Caco-2 (cell line): ENCODE measurements around the gene VIT. TPM values are rescaled to one million over a fixed set of nuclear protein-coding genes. Genes with fewer than 3 reads are reported as not detected.

ENCODE experiments used
- BruUV-seq: library from RNA; stranded (reverse); fragments of 400-500 nt; replicated peaks from 2 replicates; lab custom pipeline; 2021; lab: Mats Ljungman, UMichigan
- CTCF ChIA-PET: fragments of 300-600 bp; sonication (Branson Sonifier 250); formaldehyde crosslinking; loops from one replicate; lab custom pipeline; 2022; ENCODE audit warnings: antibody characterized with exemption; lab: Charles Lee
- POLR2A ChIA-PET: fragments of 300-600 bp; sonication (Branson Sonifier 250); formaldehyde crosslinking; loops from one replicate; lab custom pipeline; 2022; ENCODE audit warnings: antibody characterized with exemption; lab: Charles Lee
- DNase-seq, 2 experiments: peaks; one replicate each; pipeline versions ENCODE4 v3.0.0 to v3.0.0-alpha.2; 2020 to 2022
- H3K27me3 ChIP-seq: replicated peaks from 2 replicates; pipeline ENCODE4 v1.6.0; 2011; ENCODE audit warnings: low read length; ENCODE audit not compliant: control insufficient read depth, insufficient read depth
- H3K36me3 ChIP-seq: 2 replicates; pipeline ENCODE4 v1.5.1; 2011; ENCODE audit warnings: low read length; ENCODE audit not compliant: control insufficient read depth, insufficient read depth
- H3K4me1 ChIP-seq: fragments of 250-450 bp; sonication (Bioruptor Pico); 2 replicates; pipeline ENCODE4 v1.5.1; 2020; ENCODE audit warnings: mild to moderate bottlenecking
- H3K4me3 ChIP-seq: 2 replicates; pipeline ENCODE4 v1.5.1; 2011; ENCODE audit warnings: low read depth, mild to moderate bottlenecking, control low read depth, low read length
- H3K9me3 ChIP-seq: fragments of 250-450 bp; sonication (Bioruptor Pico); 2 replicates; pipeline ENCODE4 v1.5.1; 2020; ENCODE audit warnings: mild to moderate bottlenecking, moderate library complexity
- H3K27ac Mint-ChIP-seq: one replicate; pipeline ENCODE4 v1.8.0; 2022; ENCODE audit warnings: mixed read lengths; ENCODE audit not compliant: unreplicated experiment
- H3K27me3 Mint-ChIP-seq: one replicate; pipeline ENCODE4 v1.8.0; 2022; ENCODE audit warnings: mixed read lengths; ENCODE audit not compliant: insufficient read depth, unreplicated experiment
- H3K36me3 Mint-ChIP-seq: one replicate; pipeline ENCODE4 v1.8.0; 2022; ENCODE audit warnings: mild to moderate bottlenecking, mixed read lengths; ENCODE audit not compliant: insufficient read depth, unreplicated experiment
- H3K4me1 Mint-ChIP-seq: one replicate; pipeline ENCODE4 v1.8.0; 2022; ENCODE audit warnings: low read depth, mixed read lengths; ENCODE audit not compliant: unreplicated experiment
- H3K4me3 Mint-ChIP-seq: one replicate; pipeline ENCODE4 v1.8.0; 2022; ENCODE audit warnings: mild to moderate bottlenecking, moderate library complexity, mixed read lengths; ENCODE audit not compliant: unreplicated experiment
- H3K9me3 Mint-ChIP-seq: one replicate; pipeline ENCODE4 v1.8.0; 2022; ENCODE audit warnings: mixed read lengths; ENCODE audit not compliant: unreplicated experiment
- CTCF ChIP-seq, 2 experiments: fragments of 200-600 bp in 1 of 2; IDR thresholded peaks; 1 replicate in 1 of 2; 2 replicates in 1 of 2; pipeline versions ENCODE4 v1.5.1 to v1.8.0; 2011 to 2022; ENCODE audit warnings: antibody characterized with exemption in 1 of 2, control low read depth in 1 of 2, inconsistent platforms in 1 of 2, low read depth in 1 of 2, low read length in 1 of 2, mild to moderate bottlenecking in 1 of 2, moderate library complexity in 1 of 2; ENCODE audit not compliant: insufficient read depth in 1 of 2, severe bottlenecking in 1 of 2, unreplicated experiment in 1 of 2
- intact Hi-C: fragments of 100-400 bp; cut with micrococcal nuclease; formaldehyde crosslinking; loops from one replicate; pipeline ENCODE4 v1.10.0; 2022; ENCODE audit not compliant: unreplicated experiment
- total RNA-seq: library from RNA; stranded (reverse); gene quantifications from 2 replicates; pipeline ENCODE4 v1.2.3, GENCODE V29; 2022

The VIT gene
- total RNA-seq, 1 experiment from 2014 or later: 1.2 TPM

DNA sequence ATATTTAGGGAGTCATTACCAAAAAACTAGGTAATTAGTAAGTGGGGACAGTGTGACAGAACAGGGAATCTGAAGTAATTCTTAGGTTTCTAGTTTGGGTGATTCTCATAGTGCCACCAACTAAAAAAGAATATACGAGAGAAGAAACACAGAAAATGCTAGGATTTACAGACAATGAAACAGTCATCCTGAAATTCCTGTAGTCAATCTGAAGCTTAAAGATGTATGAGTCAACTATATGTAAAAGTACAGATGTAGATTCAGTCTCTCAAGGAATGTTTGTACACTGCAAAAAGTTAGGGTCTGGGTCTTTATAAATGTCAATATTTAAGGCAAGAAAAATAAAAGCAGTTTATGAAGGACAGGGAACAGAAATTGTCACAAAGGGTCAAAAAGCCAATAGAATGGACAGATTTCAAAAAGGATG is 162.9 kb downstream of the VIT start:
- peaks cover 17% of the 10 kb centered on the region for H3K36me3 Mint-ChIP-seq
- Histone ChIP-seq H3K4me1 (no peaks in the 10 kb centered on the region), H3K4me3 (no peak overlapping the region), H3K27me3 (no peaks in the 10 kb centered on the region), H3K36me3 (no peaks in the 10 kb centered on the region; the same call in 1 of the 2 replicates), H3K9me3 (no peaks in the 10 kb centered on the region)
- DNase-seq: no peak
- peaks cover 7% of the 10 kb centered on the region for H3K4me1 Mint-ChIP-seq
- no TSS peak for BruUV-seq
- H3K4me3 Mint-ChIP-seq: no peak overlapping the region
- POLR2A ChIA-PET: no interaction called here
- CTCF ChIA-PET: no interaction called here
- no peaks in the 10 kb centered on the region for H3K9me3 Mint-ChIP-seq
- no peak for TF ChIP-seq CTCF (IDR thresholded peaks at IDR 0.05; ENCODE audit: insufficient read depth in 1 of 2, low read depth in 1 of 2, low read length in 1 of 2, severe bottlenecking in 1 of 2, unreplicated experiment in 1 of 2)
- H3K27ac Mint-ChIP-seq: peak overlapping the region; percentile 11
- no peaks in the 10 kb centered on the region for H3K27me3 Mint-ChIP-seq
- intact Hi-C loops: no loop called here

GRCh38 chr2:36861896-36862295 is 165.4 kb downstream of the VIT start:
- no peak overlapping the region for H3K4me3 Mint-ChIP-seq

More at GRCh38 chr2:36861896-36862295, 165.4 kb downstream of the VIT start:
- no peak overlapping the region for H3K4me3 ChIP-seq
- intact Hi-C loops: no loop called here
- H3K36me3 ChIP-seq: no peaks in the 10 kb centered on the region; the same call in 1 of the 2 replicates
- no peaks in the 10 kb centered on the region for H3K27me3 ChIP-seq
- Mint-ChIP-seq H3K36me3 (peaks cover 35% of the 10 kb centered on the region), H3K4me1 (peaks cover 7% of the 10 kb centered on the region), H3K27ac (no peak overlapping the region), H3K27me3 (no peaks in the 10 kb centered on the region), H3K9me3 (no peaks in the 10 kb centered on the region)
- H3K9me3 ChIP-seq: no peaks in the 10 kb centered on the region
- DNase-seq: no peak
- ChIA-PET POLR2A (no interaction called here), CTCF (no interaction called here)
- TF ChIP-seq CTCF (IDR thresholded peaks at IDR 0.05; ENCODE audit: insufficient read depth in 1 of 2, low read depth in 1 of 2, low read length in 1 of 2, severe bottlenecking in 1 of 2, unreplicated experiment in 1 of 2): no peak
- no TSS peak for BruUV-seq
- no peaks in the 10 kb centered on the region for H3K4me1 ChIP-seq

Other genes with a start within 250 kb of the VIT start
- gene FEZ2, start 98.5 kb upstream of the VIT start, total RNA-seq: 50.5 and 55.8 TPM in 2 replicates